PC-3 (cell line): ENCODE results near the gene ORC4. TPM values are rescaled to one million over a fixed set of nuclear protein-coding genes. Genes with fewer than 3 reads are reported as not detected.

Experiments
- ATAC-seq: fragments of 200-7000 bp; cut with Tn5 transposase; 2 replicates; pipeline ENCODE4 v1.9.1; 2020; ENCODE audit warnings: mild to moderate bottlenecking, moderate library complexity
- Bru-seq: library from RNA; stranded (reverse); fragments of 400-500 nt; gene quantifications from one replicate; lab custom pipeline; 2021; lab: Mats Ljungman, UMichigan
- BruChase-seq, 2 experiments: library from RNA; stranded (reverse); fragments of 400-500 nt; gene quantifications; one replicate each; lab custom pipeline; 2021; lab: Mats Ljungman, UMichigan
- BruUV-seq: library from RNA; stranded (reverse); fragments of 400-500 nt; replicated peaks from 2 replicates; lab custom pipeline; 2021; lab: Mats Ljungman, UMichigan
- CTCF ChIA-PET: fragments of 300-600 bp; sonication (Branson Sonifier 250); formaldehyde crosslinking; loops from one replicate; lab custom pipeline; 2022; ENCODE audit warnings: antibody characterized with exemption; lab: Charles Lee
- POLR2A ChIA-PET: fragments of 300-600 bp; sonication (Branson Sonifier 250); formaldehyde crosslinking; loops from one replicate; lab custom pipeline; 2022; ENCODE audit warnings: antibody characterized with exemption; ENCODE audit not compliant: unreplicated experiment; lab: Charles Lee
- DNase-seq: peaks from one replicate; pipeline ENCODE4 v3.0.0-alpha.2; 2015
- H2AFZ ChIP-seq: fragments of 300-600 bp; sonication (generic); 2 replicates; pipeline ENCODE4 v1.6.0; 2016; ENCODE audit warnings: antibody characterized with exemption, low read length
- H3F3A ChIP-seq: fragments of 300-600 bp; sonication (generic); one replicate; pipeline ENCODE4 v1.6.0; 2017; ENCODE audit warnings: antibody characterized with exemption, low read length, control low read depth, mild to moderate bottlenecking; ENCODE audit not compliant: unreplicated experiment
- H3K27ac ChIP-seq: fragments of 300-600 bp; sonication (generic); 2 replicates; pipeline ENCODE4 v1.5.1; 2016; ENCODE audit warnings: mild to moderate bottlenecking, low read length
- H3K27me3 ChIP-seq: fragments of 300-600 bp; sonication (generic); 2 replicates; pipeline ENCODE4 v1.6.1; 2016; ENCODE audit warnings: low read length, mixed read lengths
- H3K36me3 ChIP-seq: fragments of 300-600 bp; sonication (generic); 2 replicates; pipeline ENCODE4 v1.6.1; 2016; ENCODE audit warnings: low read depth, mixed run types, low read length, mixed read lengths
- H3K4me1 ChIP-seq: fragments of 300-600 bp; sonication (generic); 2 replicates; pipeline ENCODE4 v1.5.1; 2016; ENCODE audit warnings: low read length; ENCODE audit not compliant: insufficient read depth
- H3K4me2 ChIP-seq: fragments of 300-600 bp; sonication (generic); 2 replicates; pipeline ENCODE4 v1.6.0; 2016; ENCODE audit warnings: low read length
- H3K4me3 ChIP-seq: fragments of 300-600 bp; sonication (generic); 2 replicates; pipeline ENCODE4 v1.5.1; 2016; ENCODE audit warnings: mild to moderate bottlenecking, low read length, mixed read lengths
- H3K79me2 ChIP-seq: fragments of 300-600 bp; sonication (generic); 2 replicates; pipeline ENCODE4 v1.6.1; 2017; ENCODE audit warnings: low read length, mixed read lengths
- H3K9ac ChIP-seq: fragments of 300-600 bp; sonication (generic); 2 replicates; pipeline ENCODE4 v1.6.0; 2016; ENCODE audit warnings: mild to moderate bottlenecking, low read length
- H3K9me2 ChIP-seq: fragments of 300-600 bp; sonication (generic); replicated peaks from 2 replicates; pipeline ENCODE4 v1.6.1; 2016; ENCODE audit warnings: mixed run types, low read length, mixed read lengths
- H3K9me3 ChIP-seq: fragments of 300-600 bp; sonication (generic); 2 replicates; pipeline ENCODE4 v1.6.1; 2016; ENCODE audit warnings: low read length, mixed read lengths
- H4K20me1 ChIP-seq: fragments of 300-600 bp; sonication (generic); 2 replicates; pipeline ENCODE4 v1.6.1; 2016; ENCODE audit warnings: low read length, mixed read lengths
- CTCF ChIP-seq: fragments of 300-600 bp; sonication (generic); conservative IDR thresholded peaks from 2 replicates; pipeline ENCODE4 v1.5.1; 2017; ENCODE audit warnings: antibody characterized with exemption, low read depth, mild to moderate bottlenecking, low read length
- EZH2 ChIP-seq: fragments of 300-600 bp; sonication (generic); IDR thresholded peaks from one replicate; pipeline ENCODE4 v1.6.1; 2017; ENCODE audit warnings: antibody characterized with exemption, mild to moderate bottlenecking, low read length; ENCODE audit not compliant: unreplicated experiment
- EZH2phosphoT487 ChIP-seq: fragments of 300-600 bp; sonication (generic); IDR thresholded peaks from 2 replicates; pipeline ENCODE4 v1.6.1; 2018; ENCODE audit warnings: mild to moderate bottlenecking, antibody characterized with exemption, low read length, borderline replicate concordance
- intact Hi-C: fragments of 100-400 bp; cut with micrococcal nuclease; formaldehyde crosslinking; loops from 2 replicates; pipeline ENCODE4 v1.9.0; 2023
- long read RNA-seq: library from polyadenylated mRNA; unstranded; transcript quantifications from one replicate; pipeline ENCODE4 v2.0.0, GENCODE V29; 2021; ENCODE audit not compliant: unreplicated experiment
- total RNA-seq: library from RNA; depleted of rRNA; stranded (reverse); fragments of >200 nt; gene quantifications from 2 replicates; pipeline ENCODE4 v1.2.3, GENCODE V29; 2014; rRNA removed

ORC4 gene
- 34.6 and 65.9 TPM in 2 replicates for total RNA-seq
- Bru-seq, nascent RNA, result percentile 83 among the genes with signal in this experiment
- percentile 75 among the genes with signal in this experiment for BruChase-seq, experiment 1, labeled RNA remaining after a 6-hour chase
- percentile 87 among the genes with signal in this experiment for BruChase-seq, experiment 2, labeled RNA remaining after a 2-hour chase
- long read RNA-seq, full-length matches to known transcripts, result 63 of 91 reads
- long read RNA-seq, partial matches to known transcripts, result 2 of 91 reads
- long read RNA-seq, other reads (novel, unspliced or antisense), result 26 of 91 reads

DNA sequence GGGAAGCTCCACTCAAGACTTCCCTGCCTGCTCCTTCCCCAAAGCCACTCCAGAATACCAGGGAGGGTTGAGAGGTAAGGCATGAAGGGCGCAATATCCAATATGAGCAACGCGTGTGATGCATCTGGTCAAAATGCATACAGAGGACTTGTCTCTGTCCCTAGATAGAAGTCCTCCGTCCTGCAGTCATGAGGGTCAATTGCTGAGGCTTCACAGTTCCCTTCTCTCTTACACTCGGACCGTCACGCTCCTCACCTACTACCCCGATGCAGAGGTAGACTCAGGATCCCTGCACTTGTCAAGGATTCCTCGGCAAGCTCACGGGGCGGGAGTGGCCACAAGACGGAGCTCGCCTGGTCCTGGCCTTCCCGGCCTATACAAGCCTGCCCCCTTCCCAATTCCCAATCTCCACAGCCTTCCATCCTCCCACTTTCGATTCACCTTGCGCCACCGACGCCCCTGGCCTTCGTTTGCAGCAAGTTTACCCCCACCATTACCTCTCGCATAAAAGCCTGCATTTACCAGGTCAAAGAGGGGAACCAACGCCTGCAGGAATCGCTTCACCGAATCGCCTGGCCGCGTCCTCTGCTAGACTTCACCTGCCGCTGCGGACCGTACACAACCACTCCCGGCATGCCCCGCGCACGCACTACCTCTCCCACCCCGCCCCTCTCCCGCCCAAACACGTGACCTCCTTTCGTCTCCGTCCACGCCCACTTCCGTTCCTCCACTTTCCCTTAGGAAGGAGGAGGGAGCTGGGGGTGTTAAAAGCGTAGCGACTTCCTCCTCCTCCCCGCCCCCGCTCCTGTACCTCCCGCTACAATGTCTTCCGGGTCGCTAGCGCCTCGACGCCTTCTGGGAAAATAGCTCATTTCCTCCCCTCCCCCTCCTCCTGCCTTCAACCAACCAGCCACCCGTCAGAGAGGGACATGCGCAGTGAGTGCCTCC, at the start of gene ORC4:
ORC4 (minus strand) TSS at position 627 of the 948 bp plus-strand sequence. CDS start 44,779 bp downstream, outside the sequence.
- Histone ChIP-seq H3K27me3 (no peaks in the 10 kb centered on the region), H3K4me3 (peak within 1 kb of the TSS; percentile 99), H4K20me1 (peaks cover 34% of the 10 kb centered on the region), H3K9ac (peak within 1 kb of the TSS; percentile 91), H3F3A (no peaks in the 10 kb centered on the region), H3K27ac (peak within 1 kb of the TSS; percentile 59), H3K9me3 (no peaks in the 10 kb centered on the region), H2AFZ (peak within 1 kb of the TSS; percentile 87), H3K36me3 (no peaks in the 10 kb centered on the region), H3K4me1 (peaks cover 25% of the 10 kb centered on the region; the same call in 1 of the 2 replicates), H3K4me2 (peak within 1 kb of the TSS; percentile 98), H3K79me2 (peaks cover 91% of the 10 kb centered on the region), H3K9me2 (no peaks in the 10 kb centered on the region)
- TF ChIP-seq CTCF (peak; percentile 62), EZH2 (no peak)
- BruUV-seq, result TSS peak; percentile 69
- CTCF ChIA-PET, result interaction anchor here (0.5 to 1.2 kb wide), 18 partner anchors 30 to 1552 kb away, joined by 3 to 21 read pairs (median 6); partner anchors contain the start of gene ACVR2A
- POLR2A ChIA-PET, result interaction anchor here (0.6 to 0.9 kb wide), 14 partner anchors 17 to 1506 kb away, joined by 3 to 21 read pairs (median 5); no protein-coding TSS in a partner anchor
- intact Hi-C loops, result loop anchor here (1.0 to 5.0 kb wide), 3 partner anchors 173 to 627 kb away; partner anchors contain the start of gene ACVR2A
- ATAC-seq (peak; percentile 87), DNase-seq (peak; percentile 99)

DNA sequence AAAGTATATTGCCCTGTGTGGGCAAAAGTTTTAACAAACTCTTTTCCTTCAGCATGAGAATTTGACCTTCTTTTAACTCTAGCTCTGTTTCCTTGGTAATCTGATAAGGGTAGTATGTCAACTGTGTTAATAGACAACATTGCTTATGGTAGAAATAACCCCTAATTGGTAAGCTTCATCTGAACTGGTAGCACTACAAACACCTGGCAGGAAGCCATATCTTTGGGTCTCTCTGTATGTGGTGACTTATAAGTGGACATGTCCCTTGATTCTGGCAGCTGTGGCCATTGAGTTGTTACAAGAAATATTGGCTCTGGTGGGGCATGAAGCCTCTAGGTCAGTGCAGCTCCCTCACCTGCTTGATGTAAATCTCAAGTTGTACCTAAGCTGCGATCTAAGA, 47.3 kb upstream of the ORC4 start:
- intact Hi-C loops, result no loop called here
- no peak overlapping the region for H3K4me2 ChIP-seq
- ChIA-PET CTCF (no interaction called here), POLR2A (no interaction called here)
- no peaks in the 10 kb centered on the region for H3K27me3 ChIP-seq
- no peaks in the 10 kb centered on the region for H3K4me1 ChIP-seq
- H3K9ac ChIP-seq, result no peak overlapping the region
- no peak overlapping the region for H3K27ac ChIP-seq
- H3K79me2 ChIP-seq, result no peaks in the 10 kb centered on the region
- DNase-seq, result no peak
- no peak overlapping the region for H2AFZ ChIP-seq
- H3K4me3 ChIP-seq, result no peak overlapping the region
- no peak for TF ChIP-seq CTCF
- TF ChIP-seq EZH2phosphoT487, result no peak
- TF ChIP-seq EZH2, result no peak
- H3K9me2 ChIP-seq, result no peaks in the 10 kb centered on the region
- no peaks in the 10 kb centered on the region for H3K9me3 ChIP-seq
- no peaks in the 10 kb centered on the region for H3K36me3 ChIP-seq
- no peak for ATAC-seq
- no peaks in the 10 kb centered on the region for H4K20me1 ChIP-seq
- no TSS peak for BruUV-seq
- H3F3A ChIP-seq, result no peaks in the 10 kb centered on the region
